Naive B cell (primary cell): Measurements from ENCODE around the gene PCSK6. TPM values are rescaled to one million over a fixed set of nuclear protein-coding genes. Genes with fewer than 3 reads are reported as not detected.
A peak's percentile ranks its signal among the peaks of the same experiment; 100 is the strongest.
"Not testable (repeated sequence)": the region's sequence is repeated elsewhere in the genome, so short reads cannot be mapped to it uniquely, and the experiment has no call there.

Experiments
- ATAC-seq, 2 donors: fragments of 150-1000 bp; cut with Tn5 transposase; 2 replicates each; pipeline ENCODE4 v1.10.0; 2021; ENCODE audit warnings: low read depth in 2 of 2, mild to moderate bottlenecking in 2 of 2, moderate library complexity in 2 of 2
- DNase-seq: peaks from one replicate; pipeline ENCODE4 v3.0.0; 2022
- H3K27ac Mint-ChIP-seq, 6 donors: one replicate each; pipeline ENCODE4 v1.8.0; 2020 to 2022; ENCODE audit warnings: mild to moderate bottlenecking in 6 of 6, mixed read lengths in 6 of 6, moderate library complexity in 5 of 6, inconsistent platforms in 2 of 6
- H3K27me3 Mint-ChIP-seq, 3 donors: one replicate each; pipeline ENCODE4 v1.8.0; 2021 to 2022; ENCODE audit warnings: mixed read lengths in 3 of 3, mild to moderate bottlenecking in 1 of 3
- H3K36me3 Mint-ChIP-seq, 2 donors: one replicate each; pipeline ENCODE4 v1.8.0; 2020 to 2022; ENCODE audit warnings: mixed read lengths in 2 of 2, inconsistent platforms in 1 of 2, mild to moderate bottlenecking in 1 of 2
- H3K4me1 Mint-ChIP-seq, 3 donors: one replicate each; pipeline ENCODE4 v1.8.0; 2020 to 2022; ENCODE audit warnings: mixed read lengths in 3 of 3, inconsistent platforms in 1 of 3, mild to moderate bottlenecking in 1 of 3, moderate library complexity in 1 of 3
- H3K4me3 Mint-ChIP-seq, 8 donors: one replicate each; pipeline ENCODE4 v1.8.0; 2020 to 2022; ENCODE audit warnings: mild to moderate bottlenecking in 8 of 8, mixed read lengths in 8 of 8, moderate library complexity in 8 of 8, inconsistent platforms in 2 of 8
- H3K9me3 Mint-ChIP-seq, 7 donors: one replicate each; pipeline ENCODE4 v1.8.0; 2020 to 2022; ENCODE audit warnings: mixed read lengths in 7 of 7, mild to moderate bottlenecking in 5 of 7, inconsistent platforms in 2 of 7, moderate library complexity in 1 of 7
- polyA plus RNA-seq, 6 donors: library from polyadenylated mRNA; unstranded; fragments of 300-500 nt; fragmentation: Illumina TruSeq; gene quantifications; one replicate each; pipeline ENCODE4 v1.2.3, GENCODE V29; 2021; ENCODE audit warnings: low read depth in 6 of 6

PCSK6 gene
- polyA plus RNA-seq, 6 donors from 2014 or later = 0.78 to 1.4 (median 0.96) TPM; not detected in 1

- H3K27ac Mint-ChIP-seq = no peak overlapping the region
- peaks cover 0 to 14% (median 9%) of the 10 kb centered on the region in 7 donors for H3K9me3 Mint-ChIP-seq
- no peaks in the 10 kb centered on the region for H3K36me3 Mint-ChIP-seq
- peaks cover 24 to 32% (median 32%) of the 10 kb centered on the region in 3 donors for H3K27me3 Mint-ChIP-seq
- no peak overlapping the region for H3K4me3 Mint-ChIP-seq
- no peaks in the 10 kb centered on the region for H3K4me1 Mint-ChIP-seq
- ATAC-seq (no peak), DNase-seq (no peak)
These were observed 23.3 kb downstream of the PCSK6 start for GRCh38 chr15:101466188-101466587.

- DNase-seq (no peak), ATAC-seq (no peak)
- H3K4me3 Mint-ChIP-seq = no peak overlapping the region
- no peaks in the 10 kb centered on the region for H3K4me1 Mint-ChIP-seq
- H3K9me3 Mint-ChIP-seq = peaks cover 0 to 14% (median 9%) of the 10 kb centered on the region in 7 donors
- H3K27me3 Mint-ChIP-seq = peaks cover 29 to 31% (median 30%) of the 10 kb centered on the region in 3 donors
- H3K36me3 Mint-ChIP-seq = no peaks in the 10 kb centered on the region
- H3K27ac Mint-ChIP-seq = no peak overlapping the region
These were observed 24.4 kb downstream of the PCSK6 start for GRCh38 chr15:101464999-101465669.

GRCh38 chr15:101464256-101464998, 25.1 kb downstream of the PCSK6 start:
- Mint-ChIP-seq H3K4me1 (no peaks in the 10 kb centered on the region), H3K9me3 (peaks cover 0 to 14% (median 9%) of the 10 kb centered on the region in 7 donors), H3K4me3 (no peak overlapping the region), H3K27ac (no peak overlapping the region), H3K36me3 (no peaks in the 10 kb centered on the region), H3K27me3 (peaks cover 31 to 36% (median 35%) of the 10 kb centered on the region in 3 donors)
- ATAC-seq (no peak), DNase-seq (no peak)

GRCh38 chr15:101463696-101464095, 25.8 kb downstream of the PCSK6 start:
- DNase-seq, H3K27ac Mint-ChIP-seq, H3K36me3 Mint-ChIP-seq, H3K4me1 Mint-ChIP-seq, ATAC-seq, H3K4me3 Mint-ChIP-seq: not testable (repeated sequence)
- Mint-ChIP-seq H3K27me3 (peaks cover 31 to 43% (median 42%) of the 10 kb centered on the region in 3 donors), H3K9me3 (peaks cover 0 to 14% (median 9%) of the 10 kb centered on the region in 7 donors)

- ATAC-seq = no peak
- H3K27me3 Mint-ChIP-seq = peaks cover 31 to 48% (median 46%) of the 10 kb centered on the region in 3 donors
- H3K4me3 Mint-ChIP-seq = no peak overlapping the region
- no peaks in the 10 kb centered on the region for H3K4me1 Mint-ChIP-seq
- no peak for DNase-seq
- H3K27ac Mint-ChIP-seq = no peak overlapping the region
- H3K9me3 Mint-ChIP-seq = peaks cover 0 to 14% (median 9%) of the 10 kb centered on the region in 7 donors
- no peaks in the 10 kb centered on the region for H3K36me3 Mint-ChIP-seq
These were observed 26.2 kb downstream of the PCSK6 start for GRCh38 chr15:101463270-101463669.

- ATAC-seq (no peak), DNase-seq (no peak)
- Mint-ChIP-seq H3K9me3 (peaks cover 0 to 9% (median 6%) of the 10 kb centered on the region in 7 donors), H3K36me3 (no peaks in the 10 kb centered on the region), H3K4me3 (no peak overlapping the region), H3K4me1 (no peaks in the 10 kb centered on the region), H3K27ac (no peak overlapping the region), H3K27me3 (peaks cover 24 to 51% (median 46%) of the 10 kb centered on the region in 3 donors)
These were observed 28.4 kb downstream of the PCSK6 start for GRCh38 chr15:101461097-101461496.

- ATAC-seq = no peak
- H3K27ac Mint-ChIP-seq = no peak overlapping the region
- DNase-seq = no peak
- H3K4me1 Mint-ChIP-seq = peaks cover 0 to 9% (median 0%) of the 10 kb centered on the region in 3 donors
- peaks cover 22 to 55% (median 36%) of the 10 kb centered on the region in 3 donors for H3K27me3 Mint-ChIP-seq
- no peak overlapping the region for H3K4me3 Mint-ChIP-seq
- H3K9me3 Mint-ChIP-seq = peaks cover 0 to 3% (median 0%) of the 10 kb centered on the region in 7 donors
- no peaks in the 10 kb centered on the region for H3K36me3 Mint-ChIP-seq
These were observed 29.8 kb downstream of the PCSK6 start for GRCh38 chr15:101459579-101460300.

GRCh38 chr15:101458908-101459578, 30.5 kb downstream of the PCSK6 start:
- H3K27me3 Mint-ChIP-seq = peaks cover 22 to 55% (median 36%) of the 10 kb centered on the region in 3 donors
- peaks cover 0 to 10% (median 0%) of the 10 kb centered on the region in 3 donors for H3K4me1 Mint-ChIP-seq
- ATAC-seq (no peak), DNase-seq (no peak)
- no peak overlapping the region for H3K27ac Mint-ChIP-seq
- H3K36me3 Mint-ChIP-seq = no peaks in the 10 kb centered on the region
- no peak overlapping the region for H3K4me3 Mint-ChIP-seq
- H3K9me3 Mint-ChIP-seq = peaks cover 0 to 3% (median 0%) of the 10 kb centered on the region in 7 donors

GRCh38 chr15:101458158-101458900, 31.2 kb downstream of the PCSK6 start:
- no peak overlapping the region for H3K4me3 Mint-ChIP-seq
- no peaks in the 10 kb centered on the region for H3K9me3 Mint-ChIP-seq
- no peak overlapping the region for H3K27ac Mint-ChIP-seq
- H3K4me1 Mint-ChIP-seq = peaks cover 0 to 10% (median 0%) of the 10 kb centered on the region in 3 donors
- H3K27me3 Mint-ChIP-seq = peaks cover 23 to 55% (median 34%) of the 10 kb centered on the region in 3 donors
- no peak for DNase-seq
- ATAC-seq = no peak
- H3K36me3 Mint-ChIP-seq = no peaks in the 10 kb centered on the region

- ATAC-seq = no peak
- Mint-ChIP-seq H3K9me3 (no peaks in the 10 kb centered on the region), H3K36me3 (no peaks in the 10 kb centered on the region), H3K27ac (no peak overlapping the region), H3K4me1 (peaks cover 0 to 10% (median 0%) of the 10 kb centered on the region in 3 donors), H3K27me3 (peaks cover 23 to 56% (median 33%) of the 10 kb centered on the region in 3 donors), H3K4me3 (no peak overlapping the region)
- no peak for DNase-seq
These were observed 31.8 kb downstream of the PCSK6 start for GRCh38 chr15:101457696-101458095.

GRCh38 chr15:101456057-101456739, 33.3 kb downstream of the PCSK6 start:
- Mint-ChIP-seq H3K9me3 (no peaks in the 10 kb centered on the region), H3K27ac (peak overlapping the region in 1 of 6 donors; percentile 24), H3K4me1 (peaks cover 0 to 20% (median 6%) of the 10 kb centered on the region in 3 donors), H3K27me3 (peaks cover 30 to 71% (median 46%) of the 10 kb centered on the region in 3 donors), H3K36me3 (no peaks in the 10 kb centered on the region), H3K4me3 (no peak overlapping the region)
- no peak for ATAC-seq
- no peak for DNase-seq
